Fibroblast of upper back skin (primary cell): ENCODE measurements around the gene MAOA.
"Not testable (repeated sequence)": the region's sequence is repeated elsewhere in the genome, so short reads cannot be mapped to it uniquely, and the experiment has no call there.

Experiments used
- DNase-seq: peaks from one replicate; pipeline ENCODE4 v3.0.0-alpha.2; 2013

MAOA gene

DNA sequence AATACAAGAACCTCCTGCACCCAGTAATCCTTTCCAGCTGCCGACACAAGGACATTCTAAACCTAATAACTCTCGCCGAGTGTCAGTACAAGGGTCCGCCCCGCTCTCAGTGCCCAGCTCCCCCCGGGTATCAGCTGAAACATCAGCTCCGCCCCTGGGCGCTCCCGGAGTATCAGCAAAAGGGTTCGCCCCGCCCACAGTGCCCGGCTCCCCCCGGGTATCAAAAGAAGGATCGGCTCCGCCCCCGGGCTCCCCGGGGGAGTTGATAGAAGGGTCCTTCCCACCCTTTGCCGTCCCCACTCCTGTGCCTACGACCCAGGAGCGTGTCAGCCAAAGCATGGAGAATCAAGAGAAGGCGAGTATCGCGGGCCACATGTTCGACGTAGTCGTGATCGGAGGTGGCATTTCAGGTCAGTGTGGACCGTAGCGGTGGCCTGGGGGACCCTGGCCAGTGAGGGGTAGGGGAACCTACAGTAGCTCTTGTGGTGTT, at the start of gene MAOA:
Gene MAOA (plus strand): TSS at position 295 of the 490 bp plus-strand sequence. CDS start 43 bp downstream, at position 338.
- no peak for DNase-seq

DNA sequence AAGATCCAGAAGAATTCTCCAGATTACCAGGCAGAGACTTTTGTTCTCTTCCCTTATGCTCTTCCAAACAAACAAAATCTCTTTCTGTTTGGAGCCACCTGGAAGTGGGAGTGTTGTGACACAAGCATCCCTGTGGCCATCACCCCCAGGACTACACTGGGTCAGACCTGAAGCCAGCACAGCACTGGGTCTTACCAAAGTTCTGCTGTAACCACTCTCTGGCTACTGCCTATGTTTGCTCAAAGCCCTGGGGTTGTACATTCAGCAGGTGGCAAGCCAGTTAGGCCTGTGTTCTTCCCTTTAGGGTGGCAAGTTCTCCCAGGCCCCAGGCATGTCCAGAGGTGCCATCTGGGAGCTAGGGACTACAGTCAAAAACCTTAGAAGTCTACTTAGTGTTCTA, 43.7 kb upstream of the MAOA start:
- no peak for DNase-seq

DNA sequence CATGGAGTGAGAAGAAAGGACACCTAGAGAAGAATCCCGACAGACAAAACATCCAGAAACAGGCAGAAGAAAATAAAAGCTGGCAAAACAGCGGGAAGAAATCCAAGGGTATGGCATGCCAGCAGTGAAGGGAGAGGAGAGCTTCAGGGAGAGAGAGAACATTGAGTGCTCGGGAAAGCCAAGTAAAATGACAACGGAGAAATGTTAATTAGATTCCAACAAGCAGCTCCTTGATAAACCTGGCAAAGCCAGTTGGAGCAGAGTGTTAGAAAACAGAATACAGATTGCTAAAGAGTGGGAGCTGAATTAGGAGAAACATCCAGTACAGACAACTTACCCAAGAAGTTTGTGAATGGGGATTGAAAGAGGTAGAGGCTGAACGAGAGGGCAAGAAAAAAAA, 40.4 kb upstream of the MAOA start:
- DNase-seq, result no peak

GRCh38 chrX:43618366-43619205, 37.5 kb upstream of the MAOA start:
- DNase-seq, result no peak

DNA sequence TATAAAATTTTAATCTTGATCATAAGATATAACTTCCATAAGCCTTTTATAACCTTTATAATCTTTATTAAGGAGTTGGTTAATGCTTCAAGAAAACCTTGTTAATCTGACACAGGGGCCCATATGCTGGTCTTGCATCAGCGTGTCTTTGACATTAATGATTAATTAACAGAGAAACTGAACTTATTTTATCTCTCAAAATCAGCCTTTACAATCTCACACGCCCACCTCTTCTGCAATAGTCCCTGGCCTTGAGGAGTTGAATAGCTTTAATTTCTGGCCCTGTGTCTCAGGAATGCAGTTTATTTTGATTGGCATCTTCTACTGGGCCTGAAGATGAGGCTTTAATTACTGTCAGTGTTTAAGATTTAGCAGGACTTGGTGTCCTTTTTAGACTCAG, 36.2 kb upstream of the MAOA start:
- DNase-seq, result not testable (repeated sequence)

DNA sequence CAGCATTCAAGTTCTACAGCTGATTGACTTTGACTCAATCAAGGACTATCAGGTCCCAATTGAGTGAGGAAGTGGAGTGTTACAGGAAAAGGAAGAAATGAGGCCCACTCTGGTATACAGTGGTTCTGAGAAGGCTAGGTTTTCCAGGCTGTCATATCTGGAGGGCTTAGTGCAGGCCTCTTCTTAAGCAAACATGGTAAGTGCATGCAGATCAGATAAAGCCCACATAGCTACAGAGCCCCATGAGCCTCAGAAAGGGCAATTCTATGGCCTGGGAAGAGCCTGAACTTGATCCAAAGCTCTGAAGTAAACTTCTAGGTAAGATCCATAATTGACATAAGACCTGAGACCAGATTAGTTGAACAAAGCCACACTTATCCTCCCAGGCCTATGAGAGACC, 29.0 kb upstream of the MAOA start:
- no peak for DNase-seq

DNA sequence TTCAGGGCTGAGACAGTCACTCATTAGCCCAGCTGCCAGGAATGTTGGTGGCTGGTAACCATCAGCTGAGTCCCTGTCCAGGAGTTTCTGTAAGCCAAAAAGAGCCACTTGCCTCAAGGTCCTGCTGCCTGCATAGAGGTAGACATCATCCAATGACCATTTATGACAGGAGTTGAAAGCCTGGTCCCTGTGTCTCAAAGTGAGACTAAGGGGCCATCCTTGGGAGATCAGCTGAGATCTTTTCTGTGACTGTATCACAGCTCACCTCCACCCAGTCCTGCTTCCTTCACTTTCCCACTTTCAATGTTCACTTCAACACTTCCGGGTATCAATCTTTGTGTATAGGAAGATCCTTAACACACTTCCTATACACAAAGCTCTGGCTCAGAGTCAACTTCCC, 28.4 kb upstream of the MAOA start:
- DNase-seq, result no peak

- DNase-seq, result no peak
Measured at GRCh38 chrX:43629229-43629628, 26.9 kb upstream of the MAOA start.

DNA sequence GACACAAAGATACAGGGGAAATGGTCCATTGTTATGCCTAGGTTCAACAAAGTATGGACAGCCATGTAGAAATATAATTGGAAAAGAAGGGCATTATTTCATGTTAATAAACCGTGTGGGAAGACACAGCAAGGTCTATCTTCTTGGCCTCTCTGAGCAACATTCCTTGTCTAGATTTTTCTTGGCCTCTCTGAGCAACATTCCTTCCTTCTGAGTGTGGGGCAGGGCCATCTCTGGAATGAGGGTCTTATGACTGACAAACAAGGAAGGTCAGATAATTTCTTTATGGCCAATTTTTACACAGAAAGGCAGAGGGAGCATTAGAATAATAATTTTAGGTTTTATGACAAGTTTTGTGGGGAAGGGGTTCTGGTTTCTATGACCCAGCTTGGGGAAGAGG, 24.3 kb upstream of the MAOA start:
- no peak for DNase-seq

- DNase-seq, result no peak
Measured at GRCh38 chrX:43633081-43633480, 23.0 kb upstream of the MAOA start.

- no peak for DNase-seq
Measured at GRCh38 chrX:43633757-43634156, 22.3 kb upstream of the MAOA start.

- DNase-seq, result no peak
Measured at GRCh38 chrX:43640482-43640881, 15.6 kb upstream of the MAOA start.

- DNase-seq, result no peak
Measured at GRCh38 chrX:43641691-43642090, 14.4 kb upstream of the MAOA start.

GRCh38 chrX:43643201-43643600, 12.9 kb upstream of the MAOA start:
- no peak for DNase-seq

GRCh38 chrX:43643662-43644061, 12.4 kb upstream of the MAOA start:
- no peak for DNase-seq

GRCh38 chrX:43644124-43644701, 11.9 kb upstream of the MAOA start:
- peak; percentile 40 for DNase-seq

GRCh38 chrX:43646800-43647199, 9.3 kb upstream of the MAOA start:
- DNase-seq, result no peak

DNA sequence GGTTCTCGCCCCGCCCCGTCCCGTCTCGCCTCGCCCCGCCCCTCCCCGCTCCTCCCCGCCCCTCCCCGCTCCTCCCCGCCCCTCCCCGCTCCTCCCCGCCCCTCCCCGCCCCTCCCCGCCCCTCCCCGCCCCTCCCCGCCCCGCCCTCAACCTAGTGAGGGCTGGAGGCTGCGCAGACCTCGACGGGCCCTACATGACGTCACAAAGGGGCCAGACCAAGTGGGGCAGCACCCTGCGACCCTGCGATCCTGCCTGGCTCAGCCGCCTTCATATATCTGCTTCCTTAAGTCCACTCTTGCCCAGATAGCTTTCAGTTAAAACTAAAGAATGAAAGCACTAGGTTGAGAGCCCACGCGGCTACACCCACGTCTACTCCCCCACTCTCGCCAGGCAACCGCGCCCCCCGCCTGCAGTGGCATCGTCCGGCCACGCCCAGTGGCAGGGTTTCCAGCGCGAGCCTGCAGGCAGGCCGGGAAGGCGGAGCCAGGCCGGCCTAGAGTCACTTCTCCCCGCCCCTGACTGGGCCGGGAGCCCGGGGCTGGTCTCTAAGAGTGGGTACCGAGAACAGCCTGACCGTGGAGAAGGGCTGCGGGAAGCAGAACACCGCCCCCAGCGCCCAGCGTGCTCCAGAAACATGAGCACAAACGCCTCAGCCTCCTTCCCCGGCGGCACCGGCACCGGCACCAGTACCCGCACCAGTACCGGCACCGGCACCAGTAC, 1.5 kb upstream of the MAOA start:
- peak; percentile 86 for DNase-seq

GRCh38 chrX:43655151-43656004, 721 bp upstream of the MAOA start:
- peak; percentile 14 for DNase-seq

DNA sequence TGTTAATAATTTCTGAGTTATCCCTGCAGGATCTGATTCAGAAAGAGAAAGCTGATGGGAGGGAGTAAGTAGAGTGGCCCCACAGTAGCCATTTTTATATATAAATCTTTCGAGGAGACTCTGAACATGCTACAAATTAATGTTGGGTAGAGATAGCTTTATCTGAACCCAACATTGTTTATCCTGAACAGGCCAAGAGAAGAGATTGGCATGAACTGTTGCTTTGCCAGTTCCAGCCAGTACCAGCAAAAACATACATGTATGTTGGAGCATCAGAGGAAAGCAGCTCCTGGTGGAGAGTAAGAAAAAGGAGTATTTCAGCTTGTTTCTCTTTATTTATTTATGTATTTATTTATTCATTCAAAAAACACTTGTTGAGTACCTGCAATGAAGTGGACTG, 1.6 kb downstream of the MAOA start:
- no peak for DNase-seq

DNA sequence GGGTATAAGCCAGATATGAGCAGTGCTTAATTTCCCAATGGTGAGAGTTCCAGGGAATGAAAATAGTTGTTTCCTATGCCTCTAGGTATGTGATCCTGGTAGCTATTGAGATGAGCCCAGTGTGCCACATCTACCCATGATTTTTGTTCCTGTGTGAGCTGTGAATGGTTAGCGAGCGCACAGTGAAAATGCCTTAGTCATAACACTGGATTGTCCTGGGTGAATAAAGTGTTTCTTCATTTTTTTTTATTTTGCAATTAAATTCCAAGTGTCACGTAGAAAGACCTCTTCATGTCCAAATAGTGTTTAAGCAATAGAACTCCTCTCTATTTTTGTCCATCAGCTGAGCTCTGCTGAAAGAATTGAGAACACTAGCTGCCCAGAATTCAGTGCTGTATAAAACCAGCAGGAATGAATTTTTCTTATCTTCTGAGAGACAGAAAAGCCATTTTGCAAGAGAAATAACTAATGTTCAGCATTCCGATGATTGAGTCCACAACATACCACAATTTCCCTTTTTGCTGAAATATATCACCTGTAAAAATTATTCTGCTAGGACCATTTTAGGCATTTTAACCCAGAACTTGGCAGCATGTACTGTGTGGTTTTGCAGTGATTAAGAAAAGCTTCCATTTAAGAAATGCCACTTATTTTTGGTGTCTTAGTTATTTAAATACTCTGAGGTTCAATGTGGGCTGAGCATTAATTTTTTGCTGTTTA, 5.6 kb downstream of the MAOA start:
- DNase-seq, result no peak

GRCh38 chrX:43663173-43663572, 7.1 kb downstream of the MAOA start:
- DNase-seq, result no peak
